Neuronal stem cell (in vitro differentiated cells): ENCODE results near the gene CYB561A3.

Source experiments
- DNase-seq: peaks from one replicate; pipeline ENCODE4 v3.0.0-alpha.2; 2013; ENCODE audit warnings: low spot score
- H2AFZ ChIP-seq: one replicate; pipeline ENCODE4 v1.6.1; 2013; ENCODE audit warnings: mild to moderate bottlenecking, low read length, inconsistent platforms
- H2AK5ac ChIP-seq: 2 replicates; pipeline ENCODE4 v1.6.1; 2013; ENCODE audit warnings: low read depth, mild to moderate bottlenecking, inconsistent platforms, low read length, moderate library complexity, mixed read lengths
- H2BK120ac ChIP-seq: 2 replicates; pipeline ENCODE4 v1.6.1; 2013; ENCODE audit warnings: low read depth, mild to moderate bottlenecking, inconsistent platforms, low read length, moderate library complexity, mixed read lengths
- H2BK12ac ChIP-seq: one replicate; pipeline ENCODE4 v1.6.1; 2013; ENCODE audit warnings: low read length, inconsistent platforms
- H2BK15ac ChIP-seq: 2 replicates; pipeline ENCODE4 v1.6.1; 2013; ENCODE audit warnings: mild to moderate bottlenecking, low read length, inconsistent platforms, mixed read lengths
- H2BK5ac ChIP-seq: one replicate; pipeline ENCODE4 v1.6.1; 2013; ENCODE audit warnings: inconsistent platforms, mild to moderate bottlenecking, low read length, moderate library complexity
- H3K14ac ChIP-seq: one replicate; pipeline ENCODE4 v1.6.1; 2013; ENCODE audit warnings: low read length, inconsistent platforms
- H3K18ac ChIP-seq: 2 replicates; pipeline ENCODE4 v1.6.1; 2013; ENCODE audit warnings: low read length, inconsistent platforms
- H3K23ac ChIP-seq: 2 replicates; pipeline ENCODE4 v1.6.1; 2013; ENCODE audit warnings: low read depth, mild to moderate bottlenecking, mixed read lengths, low read length, inconsistent platforms; ENCODE audit not compliant: poor library complexity
- H3K27ac ChIP-seq: replicated peaks from 3 replicates; pipeline ENCODE4 v1.5.1; 2013; ENCODE audit warnings: low read length, inconsistent platforms
- H3K27me3 ChIP-seq, 3 experiments: 2 replicates each; pipeline ENCODE4 v1.6.1; 2013; ENCODE audit warnings: low read length in 3 of 3, mild to moderate bottlenecking in 2 of 3, inconsistent platforms in 1 of 3, low read depth in 1 of 3, mixed read lengths in 1 of 3, moderate library complexity in 1 of 3; ENCODE audit not compliant: control insufficient read depth in 3 of 3, insufficient read depth in 3 of 3
- H3K36me3 ChIP-seq, 2 donors: replicated peaks in 1 of 2; 2 replicates each; pipeline ENCODE4 v1.6.1; 2013; ENCODE audit warnings: low read length in 2 of 2; ENCODE audit not compliant: control insufficient read depth in 2 of 2, insufficient read depth in 2 of 2
- H3K4ac ChIP-seq: 2 replicates; pipeline ENCODE4 v1.6.1; 2013; ENCODE audit warnings: inconsistent platforms, mild to moderate bottlenecking, low read length, moderate library complexity
- H3K4me1 ChIP-seq, 2 donors: 1 replicate in 1 of 2; 2 replicates in 1 of 2; pipeline ENCODE4 v1.6.1; 2013; ENCODE audit warnings: low read length in 2 of 2, low read depth in 1 of 2; ENCODE audit not compliant: control insufficient read depth in 2 of 2, insufficient read depth in 1 of 2
- H3K4me2 ChIP-seq: one replicate; pipeline ENCODE4 v1.6.1; 2013; ENCODE audit warnings: mild to moderate bottlenecking, low read length, inconsistent platforms; ENCODE audit not compliant: insufficient read depth, poor library complexity, severe bottlenecking
- H3K4me3 ChIP-seq, 2 donors: 2 replicates each; pipeline ENCODE4 v1.5.1; 2013; ENCODE audit warnings: low read length in 2 of 2, mild to moderate bottlenecking in 2 of 2, inconsistent platforms in 1 of 2, moderate library complexity in 1 of 2
- H3K79me1 ChIP-seq: one replicate; pipeline ENCODE4 v1.6.1; 2013; ENCODE audit warnings: low read depth, mild to moderate bottlenecking, inconsistent platforms, low read length, moderate library complexity
- H3K9ac ChIP-seq: one replicate; pipeline ENCODE4 v1.6.1; 2013; ENCODE audit warnings: mild to moderate bottlenecking, low read depth, low read length, inconsistent platforms; ENCODE audit not compliant: poor library complexity
- H3K9me3 ChIP-seq, 2 donors: replicated peaks in 1 of 2; 2 replicates each; pipeline versions ENCODE3 to v1.6.1; 2013; ENCODE audit warnings: low read length in 2 of 2, mild to moderate bottlenecking in 2 of 2, inconsistent platforms in 1 of 2, low read depth in 1 of 2, mixed read lengths in 1 of 2, moderate library complexity in 1 of 2; ENCODE audit not compliant: control insufficient read depth in 2 of 2, insufficient read depth in 1 of 2
- H4K8ac ChIP-seq: one replicate; pipeline ENCODE4 v1.6.1; 2013; ENCODE audit warnings: low read depth, mild to moderate bottlenecking, inconsistent platforms, low read length, moderate library complexity
- H4K91ac ChIP-seq: one replicate; pipeline ENCODE4 v1.6.1; 2013; ENCODE audit warnings: low read length, low read depth, mild to moderate bottlenecking, inconsistent platforms; ENCODE audit not compliant: poor library complexity
- WGBS, 2 donors: extraction: QIAGEN DNeasy Blood & Tissue Kit; methylation state at CpG; one replicate each; pipeline ENCODE4 v1.1.7; 2013; ENCODE audit warnings: missing lambda C conversion rate in 2 of 2, mixed read lengths in 1 of 2; ENCODE audit not compliant: insufficient read length in 2 of 2, insufficient replicate concordance in 1 of 2; ENCODE audit errors: extremely low coverage in 2 of 2; 5-methylcytosine and 5-hydroxymethylcytosine counted together

CYB561A3 gene

DNA sequence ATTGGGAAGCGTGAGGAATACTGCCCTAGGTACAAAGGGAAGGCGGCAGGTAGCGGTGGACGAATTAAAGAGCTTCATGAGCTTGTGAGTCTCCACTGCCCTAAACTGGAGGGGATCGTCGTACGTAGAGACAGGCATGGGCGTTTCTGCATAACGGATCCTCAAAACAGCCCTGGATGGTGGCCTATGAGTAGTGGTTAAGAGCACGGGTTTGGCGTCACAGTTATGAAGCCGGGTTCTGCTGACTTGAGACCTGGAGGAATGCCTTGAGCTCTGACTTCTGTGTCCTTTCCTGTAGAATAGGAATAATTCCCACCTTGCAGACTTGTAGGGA, 827 bp upstream of the CYB561A3 start:
- H3K79me1 ChIP-seq: peaks cover 4% of the 10 kb centered on the region
- DNase-seq: no peak
- H3K27me3 ChIP-seq: no peaks in the 10 kb centered on the region
- H3K14ac ChIP-seq: no peak overlapping the region
- peak overlapping the region; percentile 98 for H2AFZ ChIP-seq
- peak overlapping the region; percentile 79 for H3K4me2 ChIP-seq
- H3K36me3 ChIP-seq: peaks cover 19 to 44% of the 10 kb centered on the region in 2 donors
- no peak overlapping the region for H3K4ac ChIP-seq
- H3K23ac ChIP-seq: no peak overlapping the region
- H3K9ac ChIP-seq: peak overlapping the region; percentile 87
- H3K4me1 ChIP-seq: peaks cover 2 to 4% of the 10 kb centered on the region in 2 donors
- H3K18ac ChIP-seq: peak overlapping the region; percentile 49
- no peak overlapping the region for H2BK120ac ChIP-seq
- no peak overlapping the region for H2AK5ac ChIP-seq
- no peak overlapping the region for H2BK5ac ChIP-seq
- WGBS, 2 donors: no CpG with 5 or more reads among the region's 12 CpGs
- no peaks in the 10 kb centered on the region for H3K9me3 ChIP-seq
- H2BK12ac ChIP-seq: no peak overlapping the region
- peak overlapping the region; percentile 100 for H3K27ac ChIP-seq
- no peak overlapping the region for H4K91ac ChIP-seq
- H4K8ac ChIP-seq: no peak overlapping the region
- no peak overlapping the region for H2BK15ac ChIP-seq
- H3K4me3 ChIP-seq: peak overlapping the region; percentile 94 to 98

DNA sequence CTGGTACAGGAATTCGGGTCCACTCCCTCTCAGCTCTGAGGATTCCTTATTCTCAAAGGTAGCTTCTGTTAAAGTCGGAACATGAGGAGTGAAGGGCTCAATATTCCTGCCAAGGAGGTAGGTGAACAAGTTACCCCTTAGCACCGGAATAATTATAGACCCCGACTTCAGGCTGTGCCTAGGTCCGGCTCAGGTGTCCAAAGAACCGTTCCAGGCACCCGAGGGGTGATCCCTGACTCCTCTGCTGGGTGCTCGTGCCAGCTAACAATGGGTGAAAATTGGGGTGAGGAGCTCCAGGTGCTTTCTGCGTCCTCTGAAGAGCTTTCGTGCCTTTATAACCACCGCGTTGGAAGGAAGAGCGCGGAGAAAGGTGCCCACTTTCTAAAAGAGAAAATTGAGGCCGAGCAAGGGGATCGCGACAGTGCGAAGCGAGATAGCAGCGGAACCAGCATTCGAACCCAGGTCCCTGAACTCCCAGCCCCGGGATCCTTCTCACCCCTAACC, 393 bp downstream of the CYB561A3 start:
- peak overlapping the region; percentile 100 for H3K18ac ChIP-seq
- H2AK5ac ChIP-seq: peak overlapping the region; percentile 78
- H3K27me3 ChIP-seq: no peaks in the 10 kb centered on the region
- H3K9me3 ChIP-seq: no peaks in the 10 kb centered on the region
- peak overlapping the region; percentile 100 for H3K27ac ChIP-seq
- no peak overlapping the region for H2BK12ac ChIP-seq
- H3K36me3 ChIP-seq: peaks cover 11 to 32% of the 10 kb centered on the region in 2 donors
- peak overlapping the region; percentile 98 for H2AFZ ChIP-seq
- H3K14ac ChIP-seq: no peak overlapping the region
- H3K4me2 ChIP-seq: peak overlapping the region; percentile 77
- H4K8ac ChIP-seq: no peak overlapping the region
- no CpG with 5 or more reads among the region's 22 CpGs for WGBS, 2 donors
- H2BK15ac ChIP-seq: peak overlapping the region; percentile 76
- H3K4me3 ChIP-seq: peak overlapping the region; percentile 94 to 98
- no peak overlapping the region for H2BK120ac ChIP-seq
- peaks cover 2 to 4% of the 10 kb centered on the region in 2 donors for H3K4me1 ChIP-seq
- no peak for DNase-seq
- H4K91ac ChIP-seq: no peak overlapping the region
- peak overlapping the region; percentile 91 for H3K9ac ChIP-seq
- H3K4ac ChIP-seq: no peak overlapping the region
- H2BK5ac ChIP-seq: peak overlapping the region; percentile 98
- peak overlapping the region; percentile 98 for H3K23ac ChIP-seq
- H3K79me1 ChIP-seq: peaks cover 4% of the 10 kb centered on the region

DNA sequence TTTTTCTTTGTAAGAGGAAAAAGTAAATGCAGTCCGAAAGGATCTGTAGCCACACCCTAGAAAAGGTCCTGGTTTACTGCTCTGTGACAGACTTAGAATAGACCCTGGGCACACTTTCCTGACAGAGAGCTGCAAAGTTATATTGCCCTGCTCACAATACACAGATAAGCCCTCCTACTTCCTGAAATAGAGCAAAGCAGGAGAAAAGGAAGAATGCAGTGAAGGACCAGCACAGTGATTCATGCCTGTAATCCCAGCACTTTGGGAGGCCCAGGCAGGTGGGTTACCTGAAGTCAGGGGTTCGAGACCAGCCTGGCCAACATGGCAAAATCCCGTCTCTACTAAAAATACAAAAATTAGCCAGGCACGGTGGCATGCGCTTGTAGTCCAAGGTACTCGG, 2.2 kb downstream of the CYB561A3 start:
- Histone ChIP-seq H2BK120ac (no peak overlapping the region), H2AK5ac (no peak overlapping the region), H3K4me1 (peaks cover 2 to 4% of the 10 kb centered on the region in 2 donors), H2AFZ (no peak overlapping the region), H3K36me3 (peaks cover 5 to 14% of the 10 kb centered on the region in 2 donors), H3K27me3 (no peaks in the 10 kb centered on the region), H2BK12ac (no peak overlapping the region), H3K14ac (no peak overlapping the region), H4K8ac (no peak overlapping the region), H3K9me3 (no peaks in the 10 kb centered on the region), H3K4ac (no peak overlapping the region), H4K91ac (no peak overlapping the region), H3K4me2 (no peak overlapping the region), H3K27ac (no peak overlapping the region), H3K18ac (no peak overlapping the region), H3K4me3 (no peak overlapping the region), H3K9ac (no peak overlapping the region), H2BK5ac (no peak overlapping the region), H3K23ac (no peak overlapping the region), H3K79me1 (peaks cover 4% of the 10 kb centered on the region), H2BK15ac (no peak overlapping the region)
- no CpG with 5 or more reads among the region's 6 CpGs for WGBS, 2 donors
- DNase-seq: no peak

DNA sequence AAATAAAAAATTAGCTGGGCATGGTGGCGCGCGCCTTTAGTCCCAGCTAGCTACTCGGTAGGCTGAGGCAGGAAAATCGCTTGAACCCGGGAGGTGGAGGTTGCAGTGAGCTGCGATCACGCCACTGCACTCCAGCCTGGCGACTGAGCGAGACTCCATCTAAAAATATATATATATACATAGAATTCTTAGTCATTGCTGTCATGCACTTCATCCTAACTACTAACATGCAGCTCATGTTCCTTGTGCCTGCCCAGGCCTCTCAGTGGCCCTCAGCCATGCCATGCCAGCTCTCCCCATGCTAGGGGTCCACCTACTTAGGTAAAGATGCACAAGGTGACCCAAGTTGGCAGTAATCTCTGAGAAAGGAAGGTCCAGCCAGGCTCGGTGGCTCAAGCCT, 3.1 kb downstream of the CYB561A3 start:
- DNase-seq: no peak
- Histone ChIP-seq H3K4me1 (peaks cover 2 to 4% of the 10 kb centered on the region in 2 donors), H2AFZ (no peak overlapping the region), H3K14ac (no peak overlapping the region), H3K18ac (no peak overlapping the region), H2BK15ac (no peak overlapping the region), H4K91ac (no peak overlapping the region), H2AK5ac (no peak overlapping the region), H3K36me3 (peaks cover 0 to 8% of the 10 kb centered on the region in 2 donors), H3K9ac (no peak overlapping the region), H2BK12ac (no peak overlapping the region), H3K9me3 (no peaks in the 10 kb centered on the region), H2BK120ac (no peak overlapping the region), H3K27ac (no peak overlapping the region), H2BK5ac (no peak overlapping the region), H4K8ac (no peak overlapping the region), H3K4ac (no peak overlapping the region), H3K4me3 (no peak overlapping the region), H3K23ac (no peak overlapping the region), H3K27me3 (no peaks in the 10 kb centered on the region), H3K79me1 (peaks cover 4% of the 10 kb centered on the region), H3K4me2 (no peak overlapping the region)
- no CpG with 5 or more reads among the region's 11 CpGs for WGBS, 2 donors
